Skeletal muscle tissue (tissue), 4 donors: ENCODE results near the gene BRAT1. TPM values are rescaled to one million over a fixed set of nuclear protein-coding genes. Genes with fewer than 3 reads are reported as not detected.

Source experiments
- H3K27ac ChIP-seq: one replicate; pipeline ENCODE4 v1.7.0; 2013; ENCODE audit warnings: mild to moderate bottlenecking, low read depth, low read length, inconsistent platforms
- H3K27me3 ChIP-seq, 3 donors: one replicate each; pipeline ENCODE4 v1.7.0; 2013; ENCODE audit warnings: low read length in 3 of 3; ENCODE audit not compliant: control insufficient read depth in 3 of 3, insufficient read depth in 3 of 3
- H3K36me3 ChIP-seq, 3 donors: one replicate each; pipeline ENCODE4 v1.7.0; 2013; ENCODE audit warnings: low read length in 3 of 3; ENCODE audit not compliant: control insufficient read depth in 3 of 3, insufficient read depth in 3 of 3
- H3K4me1 ChIP-seq, 3 donors: one replicate each; pipeline ENCODE4 v1.7.0; 2013; ENCODE audit warnings: low read length in 3 of 3, mild to moderate bottlenecking in 3 of 3; ENCODE audit not compliant: control insufficient read depth in 3 of 3, insufficient read depth in 3 of 3
- H3K4me3 ChIP-seq, 3 donors: one replicate each; pipeline ENCODE4 v1.7.0; 2013; ENCODE audit warnings: low read length in 3 of 3
- H3K9ac ChIP-seq, 3 donors: one replicate each; pipeline ENCODE4 v1.7.0; 2013; ENCODE audit warnings: low read length in 3 of 3, mild to moderate bottlenecking in 3 of 3, moderate library complexity in 2 of 3, low read depth in 1 of 3
- H3K9me3 ChIP-seq, 3 donors: one replicate each; pipeline ENCODE4 v1.7.0; 2013; ENCODE audit warnings: low read length in 3 of 3; ENCODE audit not compliant: control insufficient read depth in 3 of 3
- total RNA-seq: library from RNA; depleted of rRNA; stranded (reverse); fragments of >200 nt; gene quantifications from one replicate; pipeline ENCODE4 v1.2.3, GENCODE V29; 2014
- donor health status: Osteomylitis.

Gene BRAT1
- 18.3 TPM for total RNA-seq

- Histone ChIP-seq H3K27ac (peak within 1 kb of the TSS; percentile 98), H3K4me1 (peaks cover 18 to 27% (median 23%) of the 10 kb centered on the region in 3 donors), H3K36me3 (peaks cover 0 to 5% (median 2%) of the 10 kb centered on the region in 3 donors), H3K9me3 (no peaks in the 10 kb centered on the region), H3K27me3 (no peaks in the 10 kb centered on the region), H3K9ac (peak within 1 kb of the TSS; percentile 95 to 97 (median 96)), H3K4me3 (peak within 1 kb of the TSS; percentile 88 to 90 (median 89))
Observed at GRCh38 chr7:2555121-2556052, at the start of gene BRAT1. BRAT1 (minus strand) TSS chr7:2555524; CDS start chr7:2554431, 1,093 bp downstream.

GRCh38 chr7:2604608-2605174 is 49.4 kb upstream of the BRAT1 start:
- peaks cover 14 to 23% (median 22%) of the 10 kb centered on the region in 3 donors for H3K4me1 ChIP-seq
- no peaks in the 10 kb centered on the region for H3K9me3 ChIP-seq
- H3K27ac ChIP-seq = no peak overlapping the region
- no peak overlapping the region for H3K9ac ChIP-seq
- no peak overlapping the region for H3K4me3 ChIP-seq
- H3K36me3 ChIP-seq = peaks cover 2 to 12% (median 6%) of the 10 kb centered on the region in 3 donors
- no peaks in the 10 kb centered on the region for H3K27me3 ChIP-seq

GRCh38 chr7:2603044-2603965 is 48.0 kb upstream of the BRAT1 start:
- no peaks in the 10 kb centered on the region for H3K27me3 ChIP-seq
- H3K4me1 ChIP-seq = peaks cover 14 to 23% (median 21%) of the 10 kb centered on the region in 3 donors
- no peak overlapping the region for H3K4me3 ChIP-seq
- H3K9me3 ChIP-seq = no peaks in the 10 kb centered on the region
- H3K27ac ChIP-seq = no peak overlapping the region
- H3K9ac ChIP-seq = no peak overlapping the region
- peaks cover 5 to 18% (median 11%) of the 10 kb centered on the region in 3 donors for H3K36me3 ChIP-seq

GRCh38 chr7:2602406-2603043 is 47.2 kb upstream of the BRAT1 start:
- Histone ChIP-seq H3K9me3 (no peaks in the 10 kb centered on the region), H3K27ac (no peak overlapping the region), H3K4me1 (peaks cover 8 to 18% (median 18%) of the 10 kb centered on the region in 3 donors), H3K36me3 (peaks cover 5 to 22% (median 15%) of the 10 kb centered on the region in 3 donors), H3K27me3 (no peaks in the 10 kb centered on the region), H3K4me3 (no peak overlapping the region), H3K9ac (no peak overlapping the region)

- H3K4me1 ChIP-seq = peaks cover 8 to 13% (median 13%) of the 10 kb centered on the region in 3 donors
- H3K27me3 ChIP-seq = no peaks in the 10 kb centered on the region
- H3K27ac ChIP-seq = no peak overlapping the region
- H3K9ac ChIP-seq = no peak overlapping the region
- H3K9me3 ChIP-seq = no peaks in the 10 kb centered on the region
- H3K4me3 ChIP-seq = no peak overlapping the region
- H3K36me3 ChIP-seq = peaks cover 8 to 25% (median 15%) of the 10 kb centered on the region in 3 donors
Observed at GRCh38 chr7:2601907-2602306, 46.6 kb upstream of the BRAT1 start.

GRCh38 chr7:2601065-2601464 is 45.7 kb upstream of the BRAT1 start:
- Histone ChIP-seq H3K9ac (no peak overlapping the region), H3K9me3 (no peaks in the 10 kb centered on the region), H3K27ac (no peak overlapping the region), H3K4me1 (peaks cover 1 to 6% (median 5%) of the 10 kb centered on the region in 3 donors), H3K36me3 (peaks cover 9 to 24% (median 15%) of the 10 kb centered on the region in 3 donors), H3K27me3 (no peaks in the 10 kb centered on the region), H3K4me3 (no peak overlapping the region)

GRCh38 chr7:2598154-2598823 is 43.0 kb upstream of the BRAT1 start:
- H3K27me3 ChIP-seq = no peaks in the 10 kb centered on the region
- H3K27ac ChIP-seq = no peak overlapping the region
- no peaks in the 10 kb centered on the region for H3K4me1 ChIP-seq
- no peak overlapping the region for H3K4me3 ChIP-seq
- H3K9ac ChIP-seq = no peak overlapping the region
- H3K9me3 ChIP-seq = no peaks in the 10 kb centered on the region
- H3K36me3 ChIP-seq = peaks cover 16 to 28% (median 23%) of the 10 kb centered on the region in 3 donors

GRCh38 chr7:2597273-2597640 is 41.9 kb upstream of the BRAT1 start:
- Histone ChIP-seq H3K36me3 (peaks cover 26 to 35% (median 28%) of the 10 kb centered on the region in 3 donors), H3K9me3 (no peaks in the 10 kb centered on the region), H3K9ac (no peak overlapping the region), H3K27ac (no peak overlapping the region), H3K4me3 (no peak overlapping the region), H3K27me3 (no peaks in the 10 kb centered on the region), H3K4me1 (no peaks in the 10 kb centered on the region)
